PC-3 (cell line): ENCODE results near the gene R3HDM2. TPM values are rescaled to one million over a fixed set of nuclear protein-coding genes. Genes with fewer than 3 reads are reported as not detected.

Experiments
- ATAC-seq: fragments of 200-7000 bp; cut with Tn5 transposase; 2 replicates; pipeline ENCODE4 v1.9.1; 2020; ENCODE audit warnings: mild to moderate bottlenecking, moderate library complexity
- BruUV-seq: library from RNA; stranded (reverse); fragments of 400-500 nt; replicated peaks from 2 replicates; lab custom pipeline; 2021; lab: Mats Ljungman, UMichigan
- CTCF ChIA-PET: fragments of 300-600 bp; sonication (Branson Sonifier 250); formaldehyde crosslinking; loops from one replicate; lab custom pipeline; 2022; ENCODE audit warnings: antibody characterized with exemption; lab: Charles Lee
- POLR2A ChIA-PET: fragments of 300-600 bp; sonication (Branson Sonifier 250); formaldehyde crosslinking; loops from one replicate; lab custom pipeline; 2022; ENCODE audit warnings: antibody characterized with exemption; ENCODE audit not compliant: unreplicated experiment; lab: Charles Lee
- DNase-seq: peaks from one replicate; pipeline ENCODE4 v3.0.0-alpha.2; 2015
- H2AFZ ChIP-seq: fragments of 300-600 bp; sonication (generic); 2 replicates; pipeline ENCODE4 v1.6.0; 2016; ENCODE audit warnings: antibody characterized with exemption, low read length
- H3F3A ChIP-seq: fragments of 300-600 bp; sonication (generic); one replicate; pipeline ENCODE4 v1.6.0; 2017; ENCODE audit warnings: antibody characterized with exemption, low read length, control low read depth, mild to moderate bottlenecking; ENCODE audit not compliant: unreplicated experiment
- H3K27ac ChIP-seq: fragments of 300-600 bp; sonication (generic); 2 replicates; pipeline ENCODE4 v1.5.1; 2016; ENCODE audit warnings: mild to moderate bottlenecking, low read length
- H3K27me3 ChIP-seq: fragments of 300-600 bp; sonication (generic); 2 replicates; pipeline ENCODE4 v1.6.1; 2016; ENCODE audit warnings: low read length, mixed read lengths
- H3K36me3 ChIP-seq: fragments of 300-600 bp; sonication (generic); 2 replicates; pipeline ENCODE4 v1.6.1; 2016; ENCODE audit warnings: low read depth, mixed run types, low read length, mixed read lengths
- H3K4me1 ChIP-seq: fragments of 300-600 bp; sonication (generic); 2 replicates; pipeline ENCODE4 v1.5.1; 2016; ENCODE audit warnings: low read length; ENCODE audit not compliant: insufficient read depth
- H3K4me2 ChIP-seq: fragments of 300-600 bp; sonication (generic); 2 replicates; pipeline ENCODE4 v1.6.0; 2016; ENCODE audit warnings: low read length
- H3K4me3 ChIP-seq: fragments of 300-600 bp; sonication (generic); 2 replicates; pipeline ENCODE4 v1.5.1; 2016; ENCODE audit warnings: mild to moderate bottlenecking, low read length, mixed read lengths
- H3K79me2 ChIP-seq: fragments of 300-600 bp; sonication (generic); 2 replicates; pipeline ENCODE4 v1.6.1; 2017; ENCODE audit warnings: low read length, mixed read lengths
- H3K9ac ChIP-seq: fragments of 300-600 bp; sonication (generic); 2 replicates; pipeline ENCODE4 v1.6.0; 2016; ENCODE audit warnings: mild to moderate bottlenecking, low read length
- H3K9me2 ChIP-seq: fragments of 300-600 bp; sonication (generic); replicated peaks from 2 replicates; pipeline ENCODE4 v1.6.1; 2016; ENCODE audit warnings: mixed run types, low read length, mixed read lengths
- H3K9me3 ChIP-seq: fragments of 300-600 bp; sonication (generic); 2 replicates; pipeline ENCODE4 v1.6.1; 2016; ENCODE audit warnings: low read length, mixed read lengths
- H4K20me1 ChIP-seq: fragments of 300-600 bp; sonication (generic); 2 replicates; pipeline ENCODE4 v1.6.1; 2016; ENCODE audit warnings: low read length, mixed read lengths
- CTCF ChIP-seq: fragments of 300-600 bp; sonication (generic); conservative IDR thresholded peaks from 2 replicates; pipeline ENCODE4 v1.5.1; 2017; ENCODE audit warnings: antibody characterized with exemption, low read depth, mild to moderate bottlenecking, low read length
- EZH2 ChIP-seq: fragments of 300-600 bp; sonication (generic); IDR thresholded peaks from one replicate; pipeline ENCODE4 v1.6.1; 2017; ENCODE audit warnings: antibody characterized with exemption, mild to moderate bottlenecking, low read length; ENCODE audit not compliant: unreplicated experiment
- EZH2phosphoT487 ChIP-seq: fragments of 300-600 bp; sonication (generic); IDR thresholded peaks from 2 replicates; pipeline ENCODE4 v1.6.1; 2018; ENCODE audit warnings: mild to moderate bottlenecking, antibody characterized with exemption, low read length, borderline replicate concordance
- intact Hi-C: fragments of 100-400 bp; cut with micrococcal nuclease; formaldehyde crosslinking; loops from 2 replicates; pipeline ENCODE4 v1.9.0; 2023
- total RNA-seq: library from RNA; depleted of rRNA; stranded (reverse); fragments of >200 nt; gene quantifications from 2 replicates; pipeline ENCODE4 v1.2.3, GENCODE V29; 2014

The R3HDM2 gene
- total RNA-seq, 1 experiment from 2014 or later: 14.0 TPM

GRCh38 chr12:57254506-57255280 is 176.2 kb downstream of the R3HDM2 start:
- Histone ChIP-seq H3K36me3 (no peaks in the 10 kb centered on the region; the same call in 1 of the 2 replicates), H3K79me2 (no peaks in the 10 kb centered on the region), H3K9ac (no peak overlapping the region), H3K27me3 (no peaks in the 10 kb centered on the region), H3K4me1 (no peaks in the 10 kb centered on the region), H4K20me1 (no peaks in the 10 kb centered on the region), H3K4me2 (no peak overlapping the region), H3K27ac (no peak overlapping the region), H3K4me3 (no peak overlapping the region), H3K9me2 (no peaks in the 10 kb centered on the region), H2AFZ (no peak overlapping the region), H3K9me3 (no peaks in the 10 kb centered on the region), H3F3A (no peaks in the 10 kb centered on the region)
- BruUV-seq: TSS peak; percentile 53
- CTCF ChIA-PET: interaction anchor here (0.6 kb wide), 1 partner anchor 198 kb away, joined by 11 read pairs; no protein-coding TSS in a partner anchor
- ATAC-seq (no peak), DNase-seq (no peak)
- POLR2A ChIA-PET: no interaction called here
- no peak for TF ChIP-seq EZH2phosphoT487
- no peak for TF ChIP-seq CTCF
- no peak for TF ChIP-seq EZH2
- intact Hi-C loops: no loop called here

GRCh38 chr12:57250956-57251355 is 179.9 kb downstream of the R3HDM2 start, which contains the start of gene STAC3:
Gene STAC3, minus strand, starts transcription at chr12:57251187. Its CDS starts 1,551 bp downstream, at chr12:57249636.
- DNase-seq (no peak), ATAC-seq (no peak)
- Histone ChIP-seq H3K27ac (no peak within 1 kb of the TSS), H3K4me3 (no peak within 1 kb of the TSS), H3K4me2 (no peak within 1 kb of the TSS), H3F3A (no peaks in the 10 kb centered on the region), H3K27me3 (no peaks in the 10 kb centered on the region), H3K79me2 (no peaks in the 10 kb centered on the region), H3K9me3 (no peaks in the 10 kb centered on the region), H4K20me1 (no peaks in the 10 kb centered on the region), H3K36me3 (no peaks in the 10 kb centered on the region), H2AFZ (no peak within 1 kb of the TSS), H3K4me1 (no peaks in the 10 kb centered on the region), H3K9me2 (no peaks in the 10 kb centered on the region), H3K9ac (no peak within 1 kb of the TSS)
- TF ChIP-seq EZH2phosphoT487: no peak
- TF ChIP-seq CTCF: no peak
- TF ChIP-seq EZH2: no peak
- ChIA-PET CTCF (no interaction called here), POLR2A (interaction anchor here (0.5 kb wide), 1 partner anchor 39 kb away, joined by 10 read pairs; no protein-coding TSS in a partner anchor)
- intact Hi-C loops: no loop called here
- no TSS peak for BruUV-seq

- no peak overlapping the region for H3K9ac ChIP-seq
- ChIA-PET POLR2A (no interaction called here), CTCF (interaction anchor here (0.6 kb wide), 1 partner anchor 20 kb away, joined by 3 read pairs; no protein-coding TSS in a partner anchor)
- intact Hi-C loops: no loop called here
- no peak overlapping the region for H2AFZ ChIP-seq
- DNase-seq (no peak), ATAC-seq (no peak)
- no peak overlapping the region for H3K4me3 ChIP-seq
- H3K4me2 ChIP-seq: no peak overlapping the region
- no peak overlapping the region for H3K27ac ChIP-seq
- no TSS peak for BruUV-seq
- no peaks in the 10 kb centered on the region for H4K20me1 ChIP-seq
- H3K27me3 ChIP-seq: no peaks in the 10 kb centered on the region
- no peaks in the 10 kb centered on the region for H3K9me3 ChIP-seq
- no peaks in the 10 kb centered on the region for H3K9me2 ChIP-seq
- no peaks in the 10 kb centered on the region for H3F3A ChIP-seq
- H3K36me3 ChIP-seq: no peaks in the 10 kb centered on the region
- no peaks in the 10 kb centered on the region for H3K79me2 ChIP-seq
- TF ChIP-seq CTCF (no peak), EZH2phosphoT487 (no peak), EZH2 (no peak)
- H3K4me1 ChIP-seq: no peaks in the 10 kb centered on the region
These were observed 180.3 kb downstream of the R3HDM2 start for GRCh38 chr12:57250541-57250940.
